HCT116 (cell line): Measurements from ENCODE around the gene COQ6. TPM values are rescaled to one million over a fixed set of nuclear protein-coding genes. Genes with fewer than 3 reads are reported as not detected.

Experiments
- ATAC-seq: fragments of 200-7000 bp; cut with Tn5 transposase; 2 replicates; pipeline ENCODE4 v1.9.1; 2020; ENCODE audit warnings: mild to moderate bottlenecking, moderate library complexity
- BruUV-seq: library from RNA; stranded (reverse); fragments of 400-500 nt; replicated peaks from 2 replicates; lab custom pipeline; 2021; lab: Mats Ljungman, UMichigan
- CTCF ChIA-PET: fragments of 300-600 bp; sonication (Branson Sonifier 250); formaldehyde crosslinking; loops from one replicate; lab custom pipeline; 2021; ENCODE audit warnings: antibody characterized with exemption; lab: Charles Lee
- POLR2A ChIA-PET: fragments of 300-600, 350-600 bp; sonication (Branson Sonifier 250); formaldehyde crosslinking; loops from one replicate; lab custom pipeline; 2021; ENCODE audit warnings: antibody characterized with exemption; lab: Charles Lee
- RAD21 ChIA-PET, 2 experiments: fragments of 300-600 bp; sonication (Branson Sonifier 250); formaldehyde crosslinking; loops; one replicate each; lab custom pipeline; 2023; ENCODE audit warnings: low total read pairs in 2 of 2; ENCODE audit not compliant: uncharacterized antibody in 2 of 2, unreplicated experiment in 2 of 2, low non-redundant PET in 1 of 2; lab: Charles Lee
- DNase-seq: peaks from one replicate; pipeline ENCODE4 v3.0.0-alpha.2; 2010; ENCODE audit warnings: low read depth, low spot score
- H2AFZ ChIP-seq: fragments of 200-600 bp; shearing (Covaris generic), sonication (generic); 2 replicates; pipeline ENCODE4 v1.6.1; 2017; ENCODE audit warnings: low read depth, mixed run types, mixed read lengths, antibody characterized with exemption, low read length; ENCODE audit not compliant: poor library complexity, severe bottlenecking
- H3K27ac ChIP-seq: 2 replicates; pipeline ENCODE4 v1.5.1; 2012; ENCODE audit warnings: low read depth, low read length
- H3K27me3 ChIP-seq: fragments of 200-600 bp; sonication (generic); 2 replicates; pipeline ENCODE4 v1.6.1; 2016; ENCODE audit warnings: mixed run types, low read length, mixed read lengths; ENCODE audit not compliant: insufficient read depth
- H3K36me3 ChIP-seq, 2 experiments: fragments of 200-500 bp in 1 of 2; fragments of 200-600 bp in 1 of 2; sonication (Bioruptor generic) in 1 of 2; sonication (generic) in 1 of 2; 2 replicates each; pipeline versions ENCODE4 v1.5.1 to v1.6.1; 2014 to 2016; ENCODE audit warnings: low read length in 2 of 2, inconsistent platforms in 1 of 2, mixed read lengths in 1 of 2, mixed run types in 1 of 2; ENCODE audit not compliant: insufficient read depth in 2 of 2, control insufficient read depth in 1 of 2
- H3K4me1 ChIP-seq, 2 experiments: fragments of 200-600 bp in 1 of 2; sonication (generic) in 1 of 2; 2 replicates each; pipeline versions ENCODE4 v1.5.1 to v1.6.1; 2012 to 2017; ENCODE audit warnings: low read length in 2 of 2, inconsistent platforms in 1 of 2, mild to moderate bottlenecking in 1 of 2, mixed read lengths in 1 of 2, mixed run types in 1 of 2, moderate library complexity in 1 of 2; ENCODE audit not compliant: insufficient read depth in 2 of 2, control insufficient read depth in 1 of 2
- H3K4me2 ChIP-seq: fragments of 200-600 bp; sonication (generic); 2 replicates; pipeline ENCODE4 v1.6.1; 2017; ENCODE audit warnings: mixed run types, low read length, mixed read lengths
- H3K4me3 ChIP-seq, 2 experiments: fragments of 200-600 bp in 1 of 2; sonication (generic) in 1 of 2; replicated peaks in 1 of 2; 2 replicates each; pipeline ENCODE4 v1.5.1; 2011 to 2016; ENCODE audit warnings: low read length in 2 of 2, control low read depth in 1 of 2, low read depth in 1 of 2, mild to moderate bottlenecking in 1 of 2, mixed read lengths in 1 of 2, mixed run types in 1 of 2
- H3K79me2 ChIP-seq: fragments of 200-600 bp; sonication (generic); 2 replicates; pipeline ENCODE4 v1.6.1; 2017; ENCODE audit warnings: mild to moderate bottlenecking, mixed run types, low read length, moderate library complexity, mixed read lengths; ENCODE audit not compliant: insufficient read depth
- H3K9ac ChIP-seq: fragments of 200-600 bp; sonication (generic); 2 replicates; pipeline ENCODE4 v1.6.1; 2016; ENCODE audit warnings: low read length, mixed read lengths
- H3K9me2 ChIP-seq: fragments of 200-600 bp; sonication (generic), shearing (Covaris generic); 2 replicates; pipeline ENCODE4 v1.6.1; 2017; ENCODE audit warnings: mixed run types, mild to moderate bottlenecking, moderate library complexity; ENCODE audit not compliant: insufficient read depth
- H3K9me3 ChIP-seq, 2 experiments: fragments of 200-500 bp in 1 of 2; fragments of 200-600 bp in 1 of 2; sonication (Bioruptor generic) in 1 of 2; sonication (generic) in 1 of 2; 2 replicates each; pipeline ENCODE4 v1.6.1; 2014 to 2017; ENCODE audit warnings: low read length in 2 of 2, mixed read lengths in 2 of 2, inconsistent platforms in 1 of 2, low read depth in 1 of 2, mild to moderate bottlenecking in 1 of 2, mixed run types in 1 of 2, moderate library complexity in 1 of 2; ENCODE audit not compliant: control insufficient read depth in 1 of 2, insufficient read depth in 1 of 2
- H4K20me1 ChIP-seq: fragments of 200-600 bp; sonication (generic), shearing (Covaris generic); 2 replicates; pipeline ENCODE4 v1.6.1; 2017; ENCODE audit warnings: mixed run types, mild to moderate bottlenecking, moderate library complexity; ENCODE audit not compliant: insufficient read depth
- CBX3 ChIP-seq: IDR thresholded peaks from 2 replicates; pipeline ENCODE4 v1.6.1; 2012; ENCODE audit warnings: low read depth
- CEBPB ChIP-seq: IDR thresholded peaks from 2 replicates; pipeline ENCODE4 v1.6.1; 2012; ENCODE audit warnings: low read depth
- EGR1 ChIP-seq: IDR thresholded peaks from 2 replicates; pipeline ENCODE4 v1.6.1; 2012; ENCODE audit warnings: low read depth
- JUND ChIP-seq: IDR thresholded peaks from 2 replicates; pipeline ENCODE4 v1.6.1; 2012
- POLR2A ChIP-seq: IDR thresholded peaks from 2 replicates; pipeline ENCODE4 v1.7.0; 2011; ENCODE audit warnings: borderline replicate concordance; ENCODE audit not compliant: insufficient read depth, insufficient read length; ENCODE audit errors: extremely low read depth
- POLR2AphosphoS5 ChIP-seq: IDR thresholded peaks from 2 replicates; pipeline ENCODE4 v1.6.1; 2011; ENCODE audit warnings: mild to moderate bottlenecking, low read depth, low read length, moderate library complexity
- RAD21 ChIP-seq: IDR thresholded peaks from 2 replicates; pipeline ENCODE4 v1.6.1; 2012; ENCODE audit warnings: low read depth, mild to moderate bottlenecking
- SIN3A ChIP-seq: IDR thresholded peaks from 2 replicates; pipeline ENCODE4 v1.6.1; 2012; ENCODE audit warnings: low read depth
- TCF7L2 ChIP-seq: IDR thresholded peaks from 2 replicates; pipeline ENCODE4 v1.7.0; 2011; ENCODE audit warnings: borderline replicate concordance, inconsistent platforms; ENCODE audit not compliant: insufficient read depth, insufficient read length; ENCODE audit errors: extremely low read depth
- YY1 ChIP-seq: IDR thresholded peaks from 2 replicates; pipeline ENCODE4 v1.6.1; 2011; ENCODE audit warnings: low read length, low read depth, moderate library complexity, mild to moderate bottlenecking; ENCODE audit not compliant: insufficient replicate concordance; ENCODE audit errors: extremely low read depth
- ZNF274 ChIP-seq: fragments of 200-500 bp; sonication (Bioruptor generic); IDR thresholded peaks from 2 replicates; pipeline ENCODE4 v1.6.1; 2014; ENCODE audit warnings: mild to moderate bottlenecking, low read depth, low read length, inconsistent platforms
- intact Hi-C: fragments of 100-400 bp; cut with micrococcal nuclease; formaldehyde crosslinking; loops from 2 replicates; pipeline ENCODE4 v1.10.0; 2022
- total RNA-seq: library from RNA; stranded (reverse); gene quantifications from one replicate; pipeline ENCODE4 v1.2.1, GENCODE V29; 2021; ENCODE audit not compliant: unreplicated experiment
- TF ChIP-seq, protein P1 (sequence below): IDR thresholded peaks from 2 replicates; pipeline ENCODE4 v1.6.1; 2012
- TF ChIP-seq, protein P2 (sequence below): IDR thresholded peaks from 2 replicates; pipeline ENCODE4 v1.6.1; 2012
- TF ChIP-seq, protein P3 (sequence below): IDR thresholded peaks from 2 replicates; pipeline ENCODE4 v1.6.1; 2011; ENCODE audit warnings: mild to moderate bottlenecking, low read length, moderate library complexity; ENCODE audit not compliant: insufficient replicate concordance; ENCODE audit errors: extremely low read depth
- TF ChIP-seq, protein P4 (sequence below), 3 experiments: fragments of 200-600 bp in 1 of 3; sonication (generic) in 1 of 3; IDR thresholded peaks in 2 of 3; conservative IDR thresholded peaks in 1 of 3; 2 replicates each; pipeline ENCODE4 v1.5.1; 2012 to 2017; ENCODE audit warnings: low read depth in 2 of 3, low read length in 2 of 3, antibody characterized with exemption in 1 of 3, borderline replicate concordance in 1 of 3, control low read depth in 1 of 3, mild to moderate bottlenecking in 1 of 3, mixed read lengths in 1 of 3, mixed run types in 1 of 3, moderate library complexity in 1 of 3; ENCODE audit not compliant: insufficient read depth in 1 of 3

The COQ6 gene
- total RNA-seq, 1 experiment from 2014 or later = 21.6 TPM

DNA sequence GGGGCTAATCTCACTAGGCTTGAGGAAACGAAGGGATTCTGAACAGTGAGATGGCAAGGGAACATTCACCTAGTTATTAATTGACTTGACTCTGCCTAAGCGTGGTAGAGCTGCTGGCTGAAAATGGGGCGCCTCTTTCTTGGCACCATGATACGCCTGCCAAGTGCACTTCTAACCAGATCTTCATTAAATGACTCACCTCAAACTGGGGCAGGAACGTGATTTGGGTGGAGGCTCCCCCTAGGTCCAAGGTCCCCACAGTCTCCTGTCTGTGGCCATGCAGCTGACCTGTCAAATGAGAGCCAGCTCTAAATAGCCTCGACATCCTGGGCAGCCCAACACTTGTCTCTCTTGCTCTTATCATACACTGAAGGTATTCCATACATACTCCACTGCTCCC is 26.0 kb downstream of the COQ6 start:
- H3K9ac ChIP-seq = no peak overlapping the region
- TF ChIP-seq CBX3 (no peak), YY1 (no peak), RAD21 (no peak)
- TF ChIP-seq, protein P1, sequence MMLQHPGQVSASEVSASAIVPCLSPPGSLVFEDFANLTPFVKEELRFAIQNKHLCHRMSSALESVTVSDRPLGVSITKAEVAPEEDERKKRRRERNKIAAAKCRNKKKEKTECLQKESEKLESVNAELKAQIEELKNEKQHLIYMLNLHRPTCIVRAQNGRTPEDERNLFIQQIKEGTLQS = no peak
- TF ChIP-seq, protein P2, sequence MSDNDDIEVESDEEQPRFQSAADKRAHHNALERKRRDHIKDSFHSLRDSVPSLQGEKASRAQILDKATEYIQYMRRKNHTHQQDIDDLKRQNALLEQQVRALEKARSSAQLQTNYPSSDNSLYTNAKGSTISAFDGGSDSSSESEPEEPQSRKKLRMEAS = no peak
- DNase-seq = no peak
- no peaks in the 10 kb centered on the region for H4K20me1 ChIP-seq
- no peak overlapping the region for H3K27ac ChIP-seq
- H3K36me3 ChIP-seq = peaks cover 0 to 5% of the 10 kb centered on the region in 2 experiments; a peak in 1 of 4 replicates
- no peak overlapping the region for H2AFZ ChIP-seq
- no peaks in the 10 kb centered on the region for H3K27me3 ChIP-seq
- ATAC-seq = no peak
- no peak overlapping the region for H3K4me2 ChIP-seq
- H3K79me2 ChIP-seq = no peaks in the 10 kb centered on the region
- H3K9me2 ChIP-seq = no peaks in the 10 kb centered on the region
- H3K4me1 ChIP-seq = no peaks in the 10 kb centered on the region
- no peaks in the 10 kb centered on the region for H3K9me3 ChIP-seq
- no TSS peak for BruUV-seq
- H3K4me3 ChIP-seq = no peak overlapping the region
- intact Hi-C loops = no loop called here
- ChIA-PET POLR2A (no interaction called here), RAD21 (no interaction called here), CTCF (no interaction called here)

DNA sequence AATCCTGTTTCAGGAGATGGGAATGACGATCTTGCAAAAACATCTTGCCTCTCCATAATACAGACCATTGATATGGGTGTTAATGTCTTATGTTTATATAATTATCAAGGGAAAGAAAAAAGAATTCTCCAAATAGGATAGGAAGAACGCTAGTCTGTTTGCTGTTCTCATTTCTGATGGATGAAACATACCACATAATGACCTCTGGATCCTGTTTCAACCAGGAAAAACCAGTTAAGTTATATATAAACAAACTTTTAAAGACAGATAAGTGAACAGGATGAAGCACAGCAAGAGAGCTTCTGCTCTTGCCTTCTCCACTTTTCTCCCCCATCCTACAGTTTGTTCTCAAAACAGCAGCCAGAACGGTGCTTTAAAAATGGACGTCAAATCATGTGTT is 27.8 kb downstream of the COQ6 start:
- TF ChIP-seq TCF7L2 = no peak
- TF ChIP-seq POLR2AphosphoS5 = no peak
- no peak for TF ChIP-seq JUND
- TF ChIP-seq EGR1 = no peak
- TF ChIP-seq POLR2A = no peak
- TF ChIP-seq, protein P2 = no peak
- TF ChIP-seq, protein P3, sequence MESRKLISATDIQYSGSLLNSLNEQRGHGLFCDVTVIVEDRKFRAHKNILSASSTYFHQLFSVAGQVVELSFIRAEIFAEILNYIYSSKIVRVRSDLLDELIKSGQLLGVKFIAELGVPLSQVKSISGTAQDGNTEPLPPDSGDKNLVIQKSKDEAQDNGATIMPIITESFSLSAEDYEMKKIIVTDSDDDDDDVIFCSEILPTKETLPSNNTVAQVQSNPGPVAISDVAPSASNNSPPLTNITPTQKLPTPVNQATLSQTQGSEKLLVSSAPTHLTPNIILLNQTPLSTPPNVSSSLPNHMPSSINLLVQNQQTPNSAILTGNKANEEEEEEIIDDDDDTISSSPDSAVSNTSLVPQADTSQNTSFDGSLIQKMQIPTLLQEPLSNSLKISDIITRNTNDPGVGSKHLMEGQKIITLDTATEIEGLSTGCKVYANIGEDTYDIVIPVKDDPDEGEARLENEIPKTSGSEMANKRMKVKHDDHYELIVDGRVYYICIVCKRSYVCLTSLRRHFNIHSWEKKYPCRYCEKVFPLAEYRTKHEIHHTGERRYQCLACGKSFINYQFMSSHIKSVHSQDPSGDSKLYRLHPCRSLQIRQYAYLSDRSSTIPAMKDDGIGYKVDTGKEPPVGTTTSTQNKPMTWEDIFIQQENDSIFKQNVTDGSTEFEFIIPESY = no peak
- no peak for TF ChIP-seq SIN3A
- TF ChIP-seq, protein P4, sequence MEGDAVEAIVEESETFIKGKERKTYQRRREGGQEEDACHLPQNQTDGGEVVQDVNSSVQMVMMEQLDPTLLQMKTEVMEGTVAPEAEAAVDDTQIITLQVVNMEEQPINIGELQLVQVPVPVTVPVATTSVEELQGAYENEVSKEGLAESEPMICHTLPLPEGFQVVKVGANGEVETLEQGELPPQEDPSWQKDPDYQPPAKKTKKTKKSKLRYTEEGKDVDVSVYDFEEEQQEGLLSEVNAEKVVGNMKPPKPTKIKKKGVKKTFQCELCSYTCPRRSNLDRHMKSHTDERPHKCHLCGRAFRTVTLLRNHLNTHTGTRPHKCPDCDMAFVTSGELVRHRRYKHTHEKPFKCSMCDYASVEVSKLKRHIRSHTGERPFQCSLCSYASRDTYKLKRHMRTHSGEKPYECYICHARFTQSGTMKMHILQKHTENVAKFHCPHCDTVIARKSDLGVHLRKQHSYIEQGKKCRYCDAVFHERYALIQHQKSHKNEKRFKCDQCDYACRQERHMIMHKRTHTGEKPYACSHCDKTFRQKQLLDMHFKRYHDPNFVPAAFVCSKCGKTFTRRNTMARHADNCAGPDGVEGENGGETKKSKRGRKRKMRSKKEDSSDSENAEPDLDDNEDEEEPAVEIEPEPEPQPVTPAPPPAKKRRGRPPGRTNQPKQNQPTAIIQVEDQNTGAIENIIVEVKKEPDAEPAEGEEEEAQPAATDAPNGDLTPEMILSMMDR (IDR thresholded peaks at IDR 0.05 in 2 of 3, conservative IDR thresholded peaks at IDR 0.05 in 1 of 3; ENCODE audit: borderline replicate concordance in 1 of 3, insufficient read depth in 1 of 3, low read depth in 2 of 3, low read length in 2 of 3) = no peak
- TF ChIP-seq CEBPB = no peak
- TF ChIP-seq ZNF274 = no peak
- ChIA-PET CTCF (no interaction called here), POLR2A (no interaction called here), RAD21 (no interaction called here)
- H3K4me3 ChIP-seq = no peak overlapping the region
- H3K36me3 ChIP-seq = peaks cover 0 to 3% of the 10 kb centered on the region in 2 experiments; a peak in 1 of 4 replicates
- H2AFZ ChIP-seq = no peak overlapping the region
- no peaks in the 10 kb centered on the region for H3K79me2 ChIP-seq
- no peaks in the 10 kb centered on the region for H3K4me1 ChIP-seq
- H3K9ac ChIP-seq = no peak overlapping the region
- no peak for ATAC-seq
- no peaks in the 10 kb centered on the region for H3K9me2 ChIP-seq
- H3K4me2 ChIP-seq = no peak overlapping the region
- no peak for DNase-seq
- no peaks in the 10 kb centered on the region for H3K9me3 ChIP-seq
- H3K27ac ChIP-seq = no peak overlapping the region
- intact Hi-C loops = no loop called here
- no peaks in the 10 kb centered on the region for H3K27me3 ChIP-seq
- no TSS peak for BruUV-seq
- H4K20me1 ChIP-seq = no peaks in the 10 kb centered on the region
